SK-N-SH (cell line): ENCODE results near the gene RAB40C. TPM values are rescaled to one million over a fixed set of nuclear protein-coding genes. Genes with fewer than 3 reads are reported as not detected.

ENCODE experiments used
- CTCF ChIA-PET: fragments of 300-600, 350-600 bp; formaldehyde crosslinking; extraction: SDS; loops from one replicate; lab custom pipeline; 2021; lab: Yijun Ruan, JAX
- POLR2A ChIA-PET: fragments of 350-600 bp; sonication (Branson Sonifier 250); formaldehyde crosslinking; extraction: SDS; loops from one replicate; lab custom pipeline; 2020; ENCODE audit warnings: antibody characterized with exemption, inconsistent platforms; lab: Yijun Ruan, JAX
- DNase-seq: peaks from one replicate; pipeline ENCODE4 v3.0.0; 2012
- H2AFZ ChIP-seq: fragments of 200-600 bp; sonication (generic); 2 replicates; pipeline ENCODE4 v1.8.1; 2016; ENCODE audit warnings: antibody characterized with exemption, mild to moderate bottlenecking, low read depth
- H3F3A ChIP-seq: fragments of 200-600 bp; sonication (generic); replicated peaks from 2 replicates; pipeline ENCODE3; 2016; ENCODE audit warnings: antibody characterized with exemption, mild to moderate bottlenecking; ENCODE audit not compliant: insufficient read depth
- H3K27ac ChIP-seq, 2 experiments: fragments of 200-500 bp in 1 of 2; fragments of 200-600 bp in 1 of 2; sonication (Bioruptor generic) in 1 of 2; sonication (generic), shearing (Covaris generic) in 1 of 2; 2 replicates each; pipeline versions ENCODE4 v1.5.1 to v1.6.1; 2014 to 2016; ENCODE audit warnings: low read depth in 2 of 2, inconsistent platforms in 1 of 2, low read length in 1 of 2, mild to moderate bottlenecking in 1 of 2, mixed read lengths in 1 of 2
- H3K27me3 ChIP-seq: fragments of 200-600 bp; sonication (generic), shearing (Covaris generic); 2 replicates; pipeline ENCODE4 v1.6.1; 2016; ENCODE audit warnings: mixed run types; ENCODE audit not compliant: insufficient read depth
- H3K36me3 ChIP-seq, 2 experiments: fragments of 200-500 bp in 1 of 2; fragments of 200-600 bp in 1 of 2; sonication (Bioruptor generic) in 1 of 2; sonication (generic) in 1 of 2; replicated peaks in 1 of 2; 2 replicates each; pipeline versions ENCODE3 to v1.5.1; 2014 to 2016; ENCODE audit warnings: low read length in 1 of 2, mild to moderate bottlenecking in 1 of 2; ENCODE audit not compliant: insufficient read depth in 2 of 2, control insufficient read depth in 1 of 2
- H3K4me1 ChIP-seq, 2 experiments: fragments of 200-500 bp in 1 of 2; fragments of 200-600 bp in 1 of 2; sonication (Bioruptor generic) in 1 of 2; sonication (generic), shearing (Covaris generic) in 1 of 2; 2 replicates each; pipeline versions ENCODE4 v1.5.1 to v1.6.1; 2014 to 2016; ENCODE audit warnings: low read depth in 1 of 2, low read length in 1 of 2, mixed run types in 1 of 2; ENCODE audit not compliant: insufficient read depth in 2 of 2, control insufficient read depth in 1 of 2
- H3K4me2 ChIP-seq: fragments of 200-600 bp; sonication (generic), shearing (Covaris generic); 2 replicates; pipeline ENCODE4 v1.6.1; 2017; ENCODE audit warnings: mixed run types
- H3K4me3 ChIP-seq, 2 experiments: fragments of 200-500 bp in 1 of 2; fragments of 200-600 bp in 1 of 2; sonication (Bioruptor generic) in 1 of 2; sonication (generic), shearing (Covaris generic) in 1 of 2; 2 replicates each; pipeline versions ENCODE4 v1.5.1 to v1.8.1; 2014 to 2016; ENCODE audit warnings: low read depth in 2 of 2, inconsistent platforms in 1 of 2, low read length in 1 of 2, mild to moderate bottlenecking in 1 of 2, mixed read lengths in 1 of 2, moderate library complexity in 1 of 2
- H3K79me2 ChIP-seq: fragments of 200-600 bp; sonication (generic); 2 replicates; pipeline ENCODE4 v1.8.1; 2017; ENCODE audit warnings: mild to moderate bottlenecking; ENCODE audit not compliant: insufficient read depth
- H3K9ac ChIP-seq: fragments of 200-600 bp; sonication (generic); 2 replicates; pipeline ENCODE4 v1.6.1; 2017; ENCODE audit warnings: mixed run types
- H3K9me2 ChIP-seq: fragments of 200-600 bp; sonication (generic); 2 replicates; pipeline ENCODE4 v1.6.1; 2017; ENCODE audit warnings: mixed run types
- H3K9me3 ChIP-seq: fragments of 200-600 bp; sonication (generic); 2 replicates; pipeline ENCODE4 v1.6.1; 2017; ENCODE audit warnings: mixed run types, mild to moderate bottlenecking, moderate library complexity
- H4K20me1 ChIP-seq: fragments of 200-600 bp; sonication (generic); 2 replicates; pipeline ENCODE4 v1.6.1; 2017; ENCODE audit warnings: mild to moderate bottlenecking, mixed run types; ENCODE audit not compliant: insufficient read depth
- CHD2 ChIP-seq: fragments of 150-350 bp; IDR thresholded peaks from 2 replicates; pipeline ENCODE4 v1.6.1; 2018; ENCODE audit warnings: low read length; ENCODE audit not compliant: partially characterized antibody
- CTCF ChIP-seq: fragments of 200-600 bp; sonication (generic); IDR thresholded peaks from 2 replicates; pipeline ENCODE4 v1.6.1; 2017; ENCODE audit warnings: antibody characterized with exemption, mild to moderate bottlenecking, moderate library complexity
- EP300 ChIP-seq, 2 experiments: IDR thresholded peaks; 2 replicates each; pipeline versions ENCODE4 v1.4.0 to v1.6.1; 2012; ENCODE audit warnings: borderline replicate concordance in 1 of 2, low read depth in 1 of 2, low read length in 1 of 2
- EZH2phosphoT487 ChIP-seq: fragments of 200-600 bp; sonication (generic); IDR thresholded peaks from 2 replicates; pipeline ENCODE4 v1.6.1; 2017; ENCODE audit warnings: low read depth, mixed run types, mild to moderate bottlenecking, antibody characterized with exemption, moderate library complexity, borderline replicate concordance
- FOSL2 ChIP-seq: IDR thresholded peaks from 2 replicates; pipeline ENCODE4 v1.4.0; 2012; ENCODE audit warnings: low read depth, mild to moderate bottlenecking, moderate library complexity, borderline replicate concordance
- FOXJ3 ChIP-seq: sonication (generic); formaldehyde crosslinking; IDR thresholded peaks from 2 replicates; pipeline ENCODE4 v1.5.1; 2020; ENCODE audit warnings: mild to moderate bottlenecking, missing genetic modification reagents
- FOXM1 ChIP-seq: IDR thresholded peaks from 2 replicates; pipeline ENCODE4 v1.4.0; 2012; ENCODE audit warnings: low read depth, mild to moderate bottlenecking
- GABPA ChIP-seq: IDR thresholded peaks from 2 replicates; pipeline ENCODE4 v1.4.0; 2012; ENCODE audit warnings: low read depth, mild to moderate bottlenecking
- GATA2 ChIP-seq: sonication (generic); formaldehyde crosslinking; IDR thresholded peaks from 2 replicates; pipeline ENCODE4 v1.5.0; 2020; ENCODE audit warnings: mild to moderate bottlenecking, missing genetic modification reagents
- JUND ChIP-seq: IDR thresholded peaks from 2 replicates; pipeline ENCODE4 v1.4.0; 2012
- MAX ChIP-seq: IDR thresholded peaks from 2 replicates; pipeline ENCODE4 v1.4.0; 2012; ENCODE audit warnings: low read depth
- MEF2A ChIP-seq: IDR thresholded peaks from 2 replicates; pipeline ENCODE4 v1.4.0; 2012; ENCODE audit warnings: low read depth, borderline replicate concordance
- MXI1 ChIP-seq: IDR thresholded peaks from 2 replicates; pipeline ENCODE4 v1.6.1; 2012; ENCODE audit warnings: mild to moderate bottlenecking, low read depth, low read length, improper control_type of control experiment
- NFIC ChIP-seq: IDR thresholded peaks from 2 replicates; pipeline ENCODE4 v1.4.0; 2012; ENCODE audit warnings: borderline replicate concordance
- NRF1 ChIP-seq: IDR thresholded peaks from 2 replicates; pipeline ENCODE4 v1.6.1; 2012; ENCODE audit warnings: low read depth, mild to moderate bottlenecking, low read length
- POLR2AphosphoS5 ChIP-seq: IDR thresholded peaks from 2 replicates; pipeline ENCODE4 v1.6.1; 2012; ENCODE audit warnings: low read depth, low read length
- RAD21 ChIP-seq: IDR thresholded peaks from 2 replicates; pipeline ENCODE4 v1.6.1; 2012; ENCODE audit warnings: mild to moderate bottlenecking, low read length
- RCOR1 ChIP-seq: fragments of 150-350 bp; IDR thresholded peaks from 2 replicates; pipeline ENCODE4 v1.6.1; 2017; ENCODE audit warnings: antibody characterized with exemption, low read length
- REST ChIP-seq: IDR thresholded peaks from 2 replicates; pipeline ENCODE4 v1.6.1; 2012; ENCODE audit warnings: mild to moderate bottlenecking, low read depth, low read length, moderate library complexity
- SIN3A ChIP-seq: IDR thresholded peaks from 2 replicates; pipeline ENCODE4 v1.6.1; 2012; ENCODE audit warnings: low read depth, mild to moderate bottlenecking, low read length, moderate library complexity, borderline replicate concordance
- TAF1 ChIP-seq: IDR thresholded peaks from 2 replicates; pipeline ENCODE4 v1.6.1; 2012; ENCODE audit warnings: low read depth, mild to moderate bottlenecking, low read length, moderate library complexity, borderline replicate concordance
- TCF12 ChIP-seq: IDR thresholded peaks from 2 replicates; pipeline ENCODE4 v1.4.0; 2012
- USF1 ChIP-seq: IDR thresholded peaks from 2 replicates; pipeline ENCODE4 v1.4.0; 2012; ENCODE audit warnings: low read depth, borderline replicate concordance
- USF2 ChIP-seq: fragments of 150-350 bp; IDR thresholded peaks from 2 replicates; pipeline ENCODE4 v1.6.1; 2017; ENCODE audit warnings: antibody characterized with exemption, low read length, low read depth, borderline replicate concordance
- YY1 ChIP-seq: IDR thresholded peaks from 2 replicates; pipeline ENCODE4 v1.4.0; 2012; ENCODE audit warnings: low read depth, mild to moderate bottlenecking
- ZBTB33 ChIP-seq: IDR thresholded peaks from 2 replicates; pipeline ENCODE4 v1.4.0; 2012; ENCODE audit warnings: low read depth, borderline replicate concordance
- WGBS: methylation state at CpG from one replicate; pipeline ENCODE4 v1.1.6; 2017; ENCODE audit warnings: low lambda C conversion rate; 5-methylcytosine and 5-hydroxymethylcytosine counted together
- polyA plus RNA-seq, 3 experiments: library from polyadenylated mRNA; depleted of rRNA; stranded (reverse); fragments of >200 nt; gene quantifications; 2 replicates each; pipeline ENCODE4 v1.2.3, GENCODE V29; 2012

RAB40C gene
- polyA plus RNA-seq, 1 of the 3 experiments (the other 2 are of a cell fraction) = 13.0 TPM

GRCh38 chr16:578870-579405 is 10.9 kb upstream of the RAB40C start:
- H3K9me2 ChIP-seq = no peaks in the 10 kb centered on the region
- H3K4me1 ChIP-seq = no peaks in the 10 kb centered on the region
- CTCF ChIA-PET = interaction anchor here (1.0 to 1.4 kb wide), 3 partner anchors 10 to 81 kb away, joined by 3 to 4 read pairs (median 3); no protein-coding TSS in a partner anchor
- H3K79me2 ChIP-seq = no peaks in the 10 kb centered on the region
- no peaks in the 10 kb centered on the region for H3K9me3 ChIP-seq
- H4K20me1 ChIP-seq = no peaks in the 10 kb centered on the region
- H3K27ac ChIP-seq = no peak overlapping the region
- H2AFZ ChIP-seq = no peak overlapping the region
- H3K27me3 ChIP-seq = no peaks in the 10 kb centered on the region
- no peaks in the 10 kb centered on the region for H3F3A ChIP-seq
- no peak overlapping the region for H3K4me2 ChIP-seq
- no peak overlapping the region for H3K9ac ChIP-seq
- DNase-seq = peak; percentile 77
- POLR2A ChIA-PET = no interaction called here
- WGBS = 96% methylated on average over 26 of the region's 34 CpGs
- H3K4me3 ChIP-seq = no peak overlapping the region; a peak in 1 of 4 replicates
- peaks cover 0 to 43% of the 10 kb centered on the region in 2 experiments for H3K36me3 ChIP-seq
- TF ChIP-seq JUND (no peak), RCOR1 (no peak), SIN3A (no peak), MAX (no peak), USF2 (no peak), FOXJ3 (CRISPR knock-in tag) (no peak), NFIC (no peak), TCF12 (no peak), USF1 (no peak), TAF1 (no peak), RAD21 (peak; percentile 46), POLR2AphosphoS5 (no peak), MXI1 (no peak), YY1 (no peak), MEF2A (no peak), CHD2 (no peak), FOSL2 (no peak), FOXM1 (no peak), EP300 (IDR thresholded peaks at IDR 0.05; ENCODE audit: borderline replicate concordance in 1 of 2, low read depth in 1 of 2, low read length in 1 of 2) (no peak), REST (no peak), GATA2 (CRISPR knock-in tag) (no peak), GABPA (no peak), EZH2phosphoT487 (no peak), CTCF (peak; percentile 46), ZBTB33 (peak; percentile 50; the same call in 1 of the 2 replicates), NRF1 (no peak)
